GDM1 (cell line): ENCODE results near the gene ZNF57.
A peak's percentile ranks its signal among the peaks of the same experiment; 100 is the strongest.
"Not testable (repeated sequence)": the region's sequence is repeated elsewhere in the genome, so short reads cannot be mapped to it uniquely, and the experiment has no call there.

ENCODE experiments used
- DNase-seq: peaks from one replicate; lab custom pipeline; 2025; lab: John Stamatoyannopoulos, UW

Gene ZNF57

GRCh38 chr19:2952953-2953481 is 52.3 kb downstream of the ZNF57 start:
- DNase-seq, result no peak

GRCh38 chr19:2957160-2957559 is 56.4 kb downstream of the ZNF57 start:
- DNase-seq, result no peak

GRCh38 chr19:2960120-2960519 is 59.4 kb downstream of the ZNF57 start:
- no peak for DNase-seq

GRCh38 chr19:2962018-2962670 is 61.4 kb downstream of the ZNF57 start:
- DNase-seq, result peak; percentile 61

GRCh38 chr19:2963122-2963521 is 62.4 kb downstream of the ZNF57 start:
- DNase-seq, result no peak

GRCh38 chr19:2963631-2964030 is 62.9 kb downstream of the ZNF57 start:
- not testable (repeated sequence) for DNase-seq

GRCh38 chr19:2964874-2965273 is 64.1 kb downstream of the ZNF57 start:
- no peak for DNase-seq

- DNase-seq, result no peak
These were observed 67.2 kb downstream of the ZNF57 start for GRCh38 chr19:2967972-2968371.
